GM11168 (cell line): ENCODE results near the gene ABI2.
"Not testable (repeated sequence)": the region's sequence is repeated elsewhere in the genome, so short reads cannot be mapped to it uniquely, and the experiment has no call there.

Experiments
- in situ Hi-C: fragments of 300-500 bp; cut with MboI; formaldehyde crosslinking; loops from one replicate; pipeline ENCODE4 v1.12.0; 2022; ENCODE audit warnings: low sequenced_read_pairs; ENCODE audit not compliant: unreplicated experiment

ABI2 gene

GRCh38 chr2:203327901-203328759, at the start of gene ABI2:
TSS of gene ABI2 (plus strand) at chr2:203328394. CDS start at chr2:203328515, 121 bp downstream.
- in situ Hi-C loops: no loop called here

- in situ Hi-C loops: no loop called here
These were observed 48.9 kb upstream of the ABI2 start for GRCh38 chr2:203279288-203279687.

- in situ Hi-C loops: no loop called here
These were observed 47.6 kb upstream of the ABI2 start for GRCh38 chr2:203280428-203281064.

GRCh38 chr2:203282101-203282500, 46.1 kb upstream of the ABI2 start:
- in situ Hi-C loops: no loop called here

GRCh38 chr2:203286532-203286931, 41.7 kb upstream of the ABI2 start:
- in situ Hi-C loops: no loop called here

- in situ Hi-C loops: loop anchor here (10.0 kb wide), 1 partner anchor 1237 kb away; no protein-coding TSS in a partner anchor
These were observed 26.5 kb upstream of the ABI2 start for GRCh38 chr2:203301667-203302066.

- in situ Hi-C loops: loop anchor here (10.0 kb wide), 1 partner anchor 1238 kb away; no protein-coding TSS in a partner anchor
These were observed 25.6 kb upstream of the ABI2 start for GRCh38 chr2:203302586-203302985.

- in situ Hi-C loops: no loop called here
These were observed 17.3 kb upstream of the ABI2 start for GRCh38 chr2:203310688-203311436.

- in situ Hi-C loops: no loop called here
These were observed 1.8 kb upstream of the ABI2 start for GRCh38 chr2:203326356-203326755.

- in situ Hi-C loops: no loop called here
These were observed 653 bp upstream of the ABI2 start for GRCh38 chr2:203327582-203327900.

GRCh38 chr2:203328760-203329540, 756 bp downstream of the ABI2 start:
- in situ Hi-C loops: no loop called here

- in situ Hi-C loops: no loop called here
These were observed 2.2 kb downstream of the ABI2 start for GRCh38 chr2:203330434-203330833.

GRCh38 chr2:203338322-203338721, 10.1 kb downstream of the ABI2 start:
- in situ Hi-C loops: no loop called here

GRCh38 chr2:203340791-203341487, 12.7 kb downstream of the ABI2 start:
- in situ Hi-C loops: no loop called here

GRCh38 chr2:203341741-203342310, 13.6 kb downstream of the ABI2 start:
- in situ Hi-C loops: no loop called here

- in situ Hi-C loops: not testable (repeated sequence)
These were observed 14.2 kb downstream of the ABI2 start for GRCh38 chr2:203342374-203342773.

GRCh38 chr2:203344667-203345066, 16.5 kb downstream of the ABI2 start:
- in situ Hi-C loops: no loop called here

GRCh38 chr2:203346612-203347011, 18.4 kb downstream of the ABI2 start:
- in situ Hi-C loops: no loop called here

GRCh38 chr2:203347375-203347774, 19.2 kb downstream of the ABI2 start:
- in situ Hi-C loops: no loop called here
